ENCODE results near the gene WNT3. TPM values are rescaled to one million over a fixed set of nuclear protein-coding genes. Genes with fewer than 3 reads are reported as not detected.
A peak's percentile ranks its signal among the peaks of the same experiment; 100 is the strongest.

The WNT3 gene
- total and polyA plus RNA-seq, 2 of the 8 experiments (the other 6 are each of a cell fraction or from before 2014, with no cell fraction given), result 0.56 to 2.0 TPM

- H3K14ac ChIP-seq (ENCODE audit: insufficient read length), result no peak overlapping the region
- H3K36me3 ChIP-seq (ENCODE audit: control insufficient read depth in 2 of 4, insufficient read depth in 4 of 4, low read length in 3 of 4), result no peaks in the 10 kb centered on the region
- H2AK5ac ChIP-seq (ENCODE audit: low read depth, low read length), result no peak overlapping the region
- ChIA-PET CTCF (ENCODE audit: partially characterized antibody) (interaction anchor here (0.6 to 2.9 kb wide), 5 partner anchors 7 to 99 kb away, joined by 3 to 14 read pairs (median 3); no protein-coding TSS in a partner anchor), POLR2A (ENCODE audit: partially characterized antibody) (interaction anchor here (0.6 to 1.5 kb wide), 3 partner anchors 10 to 139 kb away, joined by 3 to 4 read pairs (median 3); no protein-coding TSS in a partner anchor)
- FAIRE-seq, result no peak
- H3K23ac ChIP-seq (ENCODE audit: insufficient read length), result no peak overlapping the region
- H3K27ac ChIP-seq (ENCODE audit: low read depth, low read length), result no peak overlapping the region
- H3K4me1 ChIP-seq (replicated peaks in 1 of 4; ENCODE audit: control insufficient read depth in 3 of 4, insufficient read depth in 4 of 4, low read length in 3 of 4), result peaks cover 0 to 40% (median 33%) of the 10 kb centered on the region in 4 experiments; a peak in 6 of 7 replicates
- DNase-seq (ENCODE audit: low read depth in 1 of 2, low spot score in 2 of 2), result peak in 1 of 2 experiments; percentile 82
- peak overlapping the region; percentile 91 for H2BK120ac ChIP-seq (replicated peaks; ENCODE audit: low read depth, low read length)
- H3K79me1 ChIP-seq (ENCODE audit: low read depth, low read length), result no peaks in the 10 kb centered on the region; the same call in 1 of the 2 replicates
- H4K91ac ChIP-seq (replicated peaks; ENCODE audit: insufficient read length, low read length), result peak overlapping the region; percentile 92
- no peaks in the 10 kb centered on the region for H3K79me2 ChIP-seq (ENCODE audit: control insufficient read depth in 1 of 2, insufficient read depth in 2 of 2, low read length in 2 of 2)
- peak overlapping the region; percentile 92 to 96 for H3K4me2 ChIP-seq (ENCODE audit: insufficient read depth in 1 of 2, low read depth in 2 of 2, low read length in 2 of 2)
- peak overlapping the region; percentile 95 for H3K18ac ChIP-seq (ENCODE audit: extremely low read depth, low read length)
- no peak overlapping the region for H4K8ac ChIP-seq (ENCODE audit: extremely low read depth, insufficient read depth, low read length)
- no peak overlapping the region for H3K9ac ChIP-seq (replicated peaks in 1 of 4; ENCODE audit: extremely low read depth in 1 of 4, low read depth in 3 of 4, low read length in 3 of 4)
- H3K27me3 ChIP-seq (replicated peaks in 1 of 4; ENCODE audit: control insufficient read depth in 3 of 4, extremely low read depth in 1 of 4, insufficient read depth in 3 of 4, low read length in 3 of 4), result peaks cover 37 to 85% (median 74%) of the 10 kb centered on the region in 4 experiments
- H3K4me3 ChIP-seq (ENCODE audit: extremely low read depth in 1 of 4, insufficient read depth in 2 of 4, low read depth in 3 of 4, low read length in 4 of 4), result peak overlapping the region; percentile 22 to 61 (median 48)
- H3K56ac ChIP-seq (replicated peaks; ENCODE audit: insufficient read length, low read depth, low read length), result peak overlapping the region; percentile 46
- peak overlapping the region; percentile 97; the same call in 1 of the 2 replicates for H2BK20ac ChIP-seq (ENCODE audit: low read length)
- peaks cover 23% of the 10 kb centered on the region; the same call in 1 of the 2 replicates for H3K23me2 ChIP-seq (ENCODE audit: low read depth, low read length)
- H2BK12ac ChIP-seq (ENCODE audit: low read depth, low read length), result peak overlapping the region; percentile 96; the same call in 1 of the 2 replicates
- no peak overlapping the region; the same call in 1 of the 2 replicates for H2BK15ac ChIP-seq (ENCODE audit: low read length)
- H3K4ac ChIP-seq (replicated peaks; ENCODE audit: insufficient read length, low read depth, low read length), result no peak overlapping the region
- 0 out of 2 replicates have a peak overlapping the region, but pooled peaks have one; percentile 47 for H2AFZ ChIP-seq (ENCODE audit: low read length)
- peaks cover 2% of the 10 kb centered on the region in 2 experiments for H4K20me1 ChIP-seq (replicated peaks in 1 of 2; ENCODE audit: control insufficient read depth in 1 of 2, insufficient read depth in 2 of 2, low read length in 2 of 2)
- no peak overlapping the region for H4K5ac ChIP-seq (ENCODE audit: insufficient read length, low read depth, low read length)
- WGBS, 2 experiments (ENCODE audit: extremely low coverage in 1 of 2, insufficient coverage in 1 of 2, insufficient read length in 1 of 2, insufficient replicate concordance in 2 of 2, low coverage in 1 of 2, low lambda C conversion rate in 2 of 2, missing lambda C conversion rate in 1 of 2), result 1% methylated on average over 50 of the region's 72 CpGs; no CpG with 5 or more reads in 1 of the 2 experiments
- no peaks in the 10 kb centered on the region for H3K9me3 ChIP-seq (ENCODE audit: insufficient read depth in 2 of 2, low read depth in 1 of 2, low read length in 1 of 2)
- H2BK5ac ChIP-seq (ENCODE audit: low read depth, low read length), result peak overlapping the region; percentile 97; the same call in 1 of the 2 replicates
- TF ChIP-seq CREB1 (IDR thresholded peaks at IDR 0.05) (no peak), SUZ12 (IDR thresholded peaks at IDR 0.05; ENCODE audit: low read length) (peak; percentile 91), FOSL1 (IDR thresholded peaks at IDR 0.05; ENCODE audit: insufficient read depth, low read depth, low read length) (no peak), PHF8 (conservative IDR thresholded peaks at IDR 0.05; ENCODE audit: low read depth, low read length) (no peak), RBBP5 (IDR thresholded peaks at IDR 0.05; ENCODE audit: borderline replicate concordance, low read depth, low read length) (no peak), MAFK (IDR thresholded peaks at IDR 0.05; ENCODE audit: low read depth, low read length) (no peak), USF2 (IDR thresholded peaks at IDR 0.05; ENCODE audit: low read length) (no peak), BRCA1 (IDR thresholded peaks at IDR 0.05; ENCODE audit: low read depth, low read length) (no peak), KDM4A (IDR thresholded peaks at IDR 0.05; ENCODE audit: low read depth, low read length, severe bottlenecking) (no peak)
Observed at GRCh38 chr17:46818929-46819859, 702 bp upstream of the WNT3 start.

Data from H1 (cell line).